SK-N-MC (cell line): ENCODE results near the gene SLC66A2.

ENCODE experiments used
- EZH2 ChIP-seq: fragments of 200-600 bp; sonication (generic); IDR thresholded peaks from one replicate; pipeline ENCODE4 v1.6.1; 2017; ENCODE audit warnings: antibody characterized with exemption
- FOXP2 ChIP-seq: optimal IDR thresholded peaks from 2 replicates; pipeline ENCODE3; 2011; ENCODE audit warnings: mild to moderate bottlenecking, moderate library complexity; ENCODE audit not compliant: insufficient read depth; ENCODE audit errors: extremely low read length, control extremely low read depth
- POLR2AphosphoS5 ChIP-seq: IDR thresholded peaks from 2 replicates; pipeline ENCODE4 v1.6.1; 2012; ENCODE audit warnings: mild to moderate bottlenecking, low read depth, low read length, borderline replicate concordance

GRCh38 chr18:79900610-79901570, 50.6 kb downstream of the SLC66A2 start:
- TF ChIP-seq POLR2AphosphoS5 (no peak; the same call in 1 of the 2 replicates), EZH2 (no peak), FOXP2 (no peak)
